GM19372 (cell line): Measurements from ENCODE around the gene LCE2A.
"Not testable (repeated sequence)": the region's sequence is repeated elsewhere in the genome, so short reads cannot be mapped to it uniquely, and the experiment has no call there.

Experiments used
- ATAC-seq: cut with Tn5 transposase; IDR thresholded peaks from one replicate; pipeline ENCODE4 v1.9.1; 2021; ENCODE audit warnings: mild to moderate bottlenecking, low read depth, moderate library complexity; ENCODE audit not compliant: unreplicated experiment

The LCE2A gene

GRCh38 chr1:152697701-152698600 lies at the start of gene LCE2A:
LCE2A (plus strand) TSS chr1:152698345; CDS start chr1:152698902, 557 bp downstream.
- no peak for ATAC-seq

GRCh38 chr1:152654110-152654509 lies 44.0 kb upstream of the LCE2A start:
- ATAC-seq, result no peak

DNA sequence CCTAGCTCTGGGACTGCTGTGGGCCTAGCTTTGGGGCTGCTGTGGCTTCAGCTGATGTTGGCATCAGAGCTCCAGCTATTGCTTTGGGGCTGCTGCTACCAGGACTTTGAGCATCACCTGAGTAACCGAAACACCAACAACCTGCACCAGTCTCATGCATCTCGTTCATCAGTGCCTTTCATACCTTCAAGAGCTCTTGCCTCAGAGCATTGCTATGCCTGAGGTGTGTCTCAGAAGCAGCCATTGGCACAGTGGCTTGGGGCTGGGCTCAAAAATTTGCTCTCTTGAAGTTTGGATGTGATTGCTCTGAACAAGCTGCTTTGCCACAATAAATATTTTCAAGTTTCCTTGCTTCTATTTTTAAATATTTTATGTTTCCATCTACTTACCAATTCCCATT lies 41.7 kb upstream of the LCE2A start:
- no peak for ATAC-seq

- ATAC-seq, result no peak
Observed at GRCh38 chr1:152657677-152658076, 40.5 kb upstream of the LCE2A start.

GRCh38 chr1:152658649-152659048 lies 39.5 kb upstream of the LCE2A start:
- ATAC-seq, result no peak

- ATAC-seq, result no peak
Observed at GRCh38 chr1:152663098-152663497, 35.0 kb upstream of the LCE2A start, which contains the start of gene LCE2D. LCE2D (plus strand) TSS chr1:152663380; CDS start chr1:152664106, 726 bp downstream.

- ATAC-seq, result not testable (repeated sequence)
Observed at GRCh38 chr1:152666171-152666570, 32.0 kb upstream of the LCE2A start.

DNA sequence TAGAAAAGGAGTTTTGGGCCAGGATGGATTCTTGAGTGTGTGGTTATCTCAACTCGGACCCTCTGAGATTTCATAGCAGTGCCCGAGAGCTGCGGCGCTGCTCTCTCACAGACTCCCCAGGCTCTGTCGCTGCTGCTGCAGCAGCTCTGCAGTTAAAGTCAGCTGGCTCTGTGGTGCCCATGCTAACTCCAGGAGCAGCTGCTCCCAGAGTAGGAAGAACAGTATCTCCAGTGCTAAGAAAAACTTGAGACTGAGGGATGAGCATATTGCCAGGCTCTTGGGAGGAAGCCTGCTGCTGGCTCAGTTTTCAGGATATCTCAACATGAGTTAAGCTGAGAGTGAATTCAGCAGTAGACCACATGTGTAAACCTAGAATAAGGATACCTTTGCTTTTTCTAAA lies 30.5 kb upstream of the LCE2A start:
- no peak for ATAC-seq

- no peak for ATAC-seq
Observed at GRCh38 chr1:152673016-152673415, 25.1 kb upstream of the LCE2A start.

DNA sequence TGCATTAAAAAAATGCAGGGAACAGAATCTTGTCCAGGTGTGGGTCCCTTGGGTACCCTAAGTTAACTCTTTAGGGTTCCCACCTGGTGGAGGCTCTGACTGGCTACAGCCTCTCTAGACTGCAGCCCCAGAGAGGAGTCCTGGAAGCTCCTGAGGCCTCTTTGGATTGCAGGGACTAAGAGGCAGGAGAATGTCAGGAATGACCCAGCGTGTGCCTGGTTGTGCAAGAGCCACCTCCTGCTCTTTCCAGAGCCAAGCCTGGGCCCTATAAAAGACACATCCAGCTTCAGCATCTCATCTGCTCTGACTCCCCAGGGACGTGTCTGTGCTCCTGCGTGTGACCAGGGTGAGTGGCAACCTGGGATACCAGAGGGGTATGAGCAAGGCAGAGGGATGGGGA lies 23.2 kb upstream of the LCE2A start, which contains the start of gene LCE2C:
Gene LCE2C, plus strand, starts transcription at position 297 of the 400 bp plus-strand sequence. CDS start 737 bp downstream, outside the sequence.
- ATAC-seq, result not testable (repeated sequence)

DNA sequence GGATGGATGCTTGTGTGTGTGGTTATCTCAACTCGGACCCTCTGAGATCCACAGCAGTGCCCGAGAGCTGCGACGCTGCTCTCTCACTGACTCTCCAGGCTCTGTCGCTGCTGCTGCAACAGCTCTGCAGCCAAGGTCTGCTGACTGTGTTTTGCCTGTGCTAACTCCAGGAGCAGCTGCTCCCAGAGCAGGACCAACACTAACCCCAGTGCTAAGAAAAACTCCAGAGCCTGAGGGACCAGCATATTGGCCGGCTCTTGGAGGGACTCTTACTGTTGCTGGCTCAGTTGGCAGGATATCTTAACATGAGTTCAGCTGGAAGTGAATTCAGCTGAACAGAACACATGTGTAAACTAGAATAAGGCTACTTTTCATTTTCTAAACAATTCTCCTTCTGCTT lies 18.7 kb upstream of the LCE2A start:
- ATAC-seq, result no peak

DNA sequence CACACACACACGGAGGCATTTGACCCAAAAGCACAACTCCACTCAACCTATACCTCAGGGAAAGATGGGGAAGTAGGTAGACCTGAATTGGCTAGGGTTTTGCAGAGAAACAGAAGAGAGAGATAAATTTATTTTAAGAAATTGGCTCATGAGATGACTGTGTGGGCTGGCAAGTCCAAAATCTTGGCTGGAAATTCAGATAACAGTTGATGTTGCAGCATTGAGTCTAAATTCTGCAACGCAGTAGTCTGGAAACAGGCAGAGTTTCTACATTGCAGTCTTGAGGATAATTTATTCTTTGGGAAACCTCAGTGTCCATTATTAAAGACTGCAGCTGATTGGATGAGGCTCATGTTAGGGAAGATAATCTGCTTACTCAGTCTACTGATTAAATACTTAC lies 16.5 kb upstream of the LCE2A start:
- ATAC-seq, result no peak

GRCh38 chr1:152683846-152684245 lies 14.3 kb upstream of the LCE2A start:
- ATAC-seq, result no peak

DNA sequence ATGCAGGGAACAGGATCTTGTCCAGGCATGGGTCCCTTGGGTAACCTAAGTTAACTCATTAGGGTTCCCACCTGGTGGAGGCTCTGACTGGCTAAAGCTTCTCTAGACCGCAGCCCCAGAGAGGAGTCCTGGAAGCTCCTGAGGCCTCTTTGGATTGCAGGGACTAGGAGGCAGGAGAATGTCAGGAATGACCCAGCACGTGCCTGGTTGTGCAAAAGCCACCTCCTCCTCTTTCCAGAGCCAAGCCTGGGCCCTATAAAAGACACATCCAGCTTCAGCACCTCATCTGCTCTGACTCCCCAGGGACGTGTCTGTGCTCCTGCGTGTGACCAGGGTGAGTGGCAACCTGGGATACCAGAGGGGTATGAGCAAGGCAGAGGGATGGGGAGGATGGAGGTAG lies 12.3 kb upstream of the LCE2A start, which contains the start of gene LCE2B:
Gene LCE2B, plus strand, starts transcription at position 301 of the 400 bp plus-strand sequence. CDS start 721 bp downstream, outside the sequence.
- not testable (repeated sequence) for ATAC-seq

DNA sequence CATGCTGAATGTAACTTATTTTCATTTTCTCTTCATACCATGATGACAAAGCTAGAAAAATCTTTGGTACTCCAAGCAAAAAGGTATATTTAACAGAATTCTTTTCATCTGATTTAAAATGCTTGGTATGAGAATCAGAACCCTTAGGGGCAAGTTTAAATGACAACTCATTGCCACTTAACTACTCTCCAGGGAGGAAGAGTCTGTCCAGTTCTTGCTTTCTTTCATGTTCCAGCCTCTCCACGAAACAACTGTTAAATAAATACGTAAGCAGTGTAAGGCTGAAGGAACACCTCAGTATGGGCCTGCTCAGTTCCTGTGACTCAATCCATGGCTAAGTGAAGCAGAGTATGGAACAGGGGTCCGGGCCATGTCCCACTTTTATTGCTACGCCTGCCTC lies 1.6 kb downstream of the LCE2A start:
- no peak for ATAC-seq

DNA sequence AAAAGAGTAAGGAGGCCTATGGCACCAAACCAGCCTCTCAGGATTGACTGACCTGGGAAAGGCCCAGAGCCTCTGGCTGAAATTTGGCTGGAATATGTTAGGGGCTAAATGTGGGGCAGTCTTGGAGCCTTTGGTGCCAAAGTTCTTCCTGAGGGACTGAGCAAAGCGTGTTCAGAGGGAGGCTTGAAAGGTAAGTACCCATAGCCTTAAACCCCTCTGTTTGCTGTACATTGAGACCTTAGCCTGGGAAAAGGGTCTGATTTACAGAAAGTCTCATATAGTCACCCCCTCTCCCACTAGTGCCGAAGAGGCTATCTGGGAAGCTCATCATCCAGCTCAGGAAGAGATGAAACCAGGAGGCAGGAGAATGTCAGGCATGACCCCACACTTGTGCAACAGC lies 9.7 kb downstream of the LCE2A start, which contains the start of gene LCE4A:
Gene LCE4A, plus strand, starts transcription at position 301 of the 400 bp plus-strand sequence. CDS start 916 bp downstream, outside the sequence.
- no peak for ATAC-seq

GRCh38 chr1:152718238-152718637 lies 20.1 kb downstream of the LCE2A start:
- ATAC-seq, result no peak

DNA sequence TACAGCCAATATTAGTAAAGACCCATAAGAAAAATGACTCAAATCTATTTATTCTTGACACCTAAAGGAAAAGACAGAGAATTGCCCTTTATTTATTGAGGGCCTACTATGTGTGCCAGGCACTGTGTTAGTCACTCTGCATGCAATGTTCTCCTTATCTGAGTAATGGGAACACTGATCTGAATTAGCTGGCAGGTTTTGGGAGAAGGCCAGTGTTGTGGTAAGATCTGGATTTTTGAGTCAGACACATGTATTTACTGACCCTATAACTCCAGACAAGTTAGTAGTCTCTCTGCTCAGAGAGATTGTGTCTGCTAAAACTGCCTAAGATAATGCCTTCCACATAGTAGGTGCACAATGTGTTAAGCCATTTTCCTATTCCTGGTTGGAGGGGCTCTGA lies 27.1 kb downstream of the LCE2A start:
- no peak for ATAC-seq

- no peak for ATAC-seq
Observed at GRCh38 chr1:152728986-152729385, 30.8 kb downstream of the LCE2A start.

GRCh38 chr1:152735648-152736047 lies 37.5 kb downstream of the LCE2A start:
- ATAC-seq, result no peak

GRCh38 chr1:152737997-152738396 lies 39.9 kb downstream of the LCE2A start:
- ATAC-seq, result no peak

DNA sequence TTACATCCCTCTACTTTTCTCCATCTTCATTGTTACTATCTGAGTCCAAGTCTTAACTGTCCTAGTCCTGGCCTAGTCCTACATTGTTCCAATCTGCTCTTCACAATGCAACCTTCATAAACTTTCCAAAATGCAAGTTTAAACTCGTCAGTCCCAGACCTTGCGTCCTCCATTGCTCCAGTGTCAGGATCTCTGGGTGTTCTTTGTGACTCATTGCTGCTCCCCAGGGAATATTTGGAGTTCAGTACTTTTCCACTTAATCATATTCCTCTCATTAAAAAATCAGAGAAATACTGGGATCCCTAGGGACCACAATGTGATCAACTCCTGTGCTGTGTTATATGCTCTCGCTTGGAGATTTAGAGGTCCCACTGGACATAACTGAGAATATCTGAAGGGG lies 41.7 kb downstream of the LCE2A start:
- no peak for ATAC-seq
